ENCODE data around the gene TTC9C. TPM values are rescaled to one million over a fixed set of nuclear protein-coding genes. Genes with fewer than 3 reads are reported as not detected.

The TTC9C gene
- total and polyA plus RNA-seq, 2 of the 13 experiments (the other 11 are each of a cell fraction or from before 2014, with no cell fraction given), result 28.0 to 36.4 TPM

GRCh38 chr11:62771144-62772021, 43.1 kb downstream of the TTC9C start, which contains the start of gene TAF6L (continued):
- TF ChIP-seq ZNF512B (CRISPR knock-in tag; IDR thresholded peaks at IDR 0.05; ENCODE audit: borderline replicate concordance) (no peak), STAT5B (CRISPR knock-in tag; IDR thresholded peaks at IDR 0.05) (no peak), PAX8 (CRISPR knock-in tag; IDR thresholded peaks at IDR 0.05; ENCODE audit: borderline replicate concordance) (no peak; the same call in 1 of the 2 replicates), MEIS2 (CRISPR knock-in tag; IDR thresholded peaks at IDR 0.05) (no peak), ZBTB2 (CRISPR knock-in tag; IDR thresholded peaks at IDR 0.05; ENCODE audit: low read depth) (peak; percentile 62), ASH2L (IDR thresholded peaks at IDR 0.05; ENCODE audit: insufficient read length, low read depth, low read length) (peak; percentile 77), MZF1 (CRISPR knock-in tag; IDR thresholded peaks at IDR 0.05; ENCODE audit: borderline replicate concordance) (no peak), IRX3 (CRISPR knock-in tag; IDR thresholded peaks at IDR 0.05; ENCODE audit: borderline replicate concordance, low read depth) (no peak), ZNF441 (CRISPR knock-in tag; IDR thresholded peaks at IDR 0.05; ENCODE audit: borderline replicate concordance) (peak; percentile 18; the same call in 1 of the 2 replicates), NFAT5 (CRISPR knock-in tag; IDR thresholded peaks at IDR 0.05) (no peak), ZNF746 (CRISPR knock-in tag; IDR thresholded peaks at IDR 0.05) (no peak), GATAD1 (CRISPR knock-in tag; IDR thresholded peaks at IDR 0.05) (peak; percentile 78), ZNF143 (CRISPR knock-in tag; IDR thresholded peaks at IDR 0.05) (0 out of 2 replicates have a peak, but pooled peaks have one; percentile 8), MATR3 (CRISPR knock-in tag; IDR thresholded peaks at IDR 0.05) (no peak), MBD4 (IDR thresholded peaks at IDR 0.05; ENCODE audit: borderline replicate concordance, low read length) (no peak), ELK4 (CRISPR knock-in tag; IDR thresholded peaks at IDR 0.05; ENCODE audit: borderline replicate concordance) (no peak), ELF3 (CRISPR knock-in tag; IDR thresholded peaks at IDR 0.05) (no peak), EZH2 (conservative IDR thresholded peaks at IDR 0.05; ENCODE audit: low read depth, low read length) (no peak)
